AG10803 (cell line): Measurements from ENCODE around the gene AKAP8L.

ENCODE experiments used
- DNase-seq: peaks from one replicate; pipeline ENCODE4 v3.0.0; 2010; ENCODE audit warnings: low read depth
- H3K4me3 ChIP-seq: 2 replicates; pipeline ENCODE4 v1.5.1; 2011; ENCODE audit warnings: mild to moderate bottlenecking, low read length, control low read depth
- TF ChIP-seq, protein P1 (sequence below): conservative IDR thresholded peaks from 2 replicates; pipeline ENCODE4 v1.5.1; 2011; ENCODE audit warnings: mild to moderate bottlenecking, low read length, control low read depth, inconsistent platforms

The AKAP8L gene

DNA sequence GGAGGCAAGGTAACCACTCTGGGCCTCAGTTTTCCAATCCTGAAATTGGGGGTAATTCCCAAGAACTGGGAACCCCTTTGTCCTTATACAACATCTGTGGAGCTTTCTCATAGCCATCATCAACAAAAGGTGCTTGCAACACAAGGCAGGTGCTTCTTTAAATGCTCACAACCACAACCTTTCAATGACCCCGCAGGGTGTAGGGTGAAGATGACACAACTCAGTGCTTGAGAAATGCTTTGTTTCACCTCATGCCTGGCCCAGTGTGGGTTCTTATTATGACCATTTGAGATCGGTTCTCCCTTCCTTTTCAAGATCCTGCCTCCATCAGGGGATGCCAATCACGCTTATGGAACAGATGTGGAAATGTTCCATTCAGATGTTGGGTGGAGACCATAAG, 22.5 kb upstream of the AKAP8L start:
- TF ChIP-seq, protein P1, sequence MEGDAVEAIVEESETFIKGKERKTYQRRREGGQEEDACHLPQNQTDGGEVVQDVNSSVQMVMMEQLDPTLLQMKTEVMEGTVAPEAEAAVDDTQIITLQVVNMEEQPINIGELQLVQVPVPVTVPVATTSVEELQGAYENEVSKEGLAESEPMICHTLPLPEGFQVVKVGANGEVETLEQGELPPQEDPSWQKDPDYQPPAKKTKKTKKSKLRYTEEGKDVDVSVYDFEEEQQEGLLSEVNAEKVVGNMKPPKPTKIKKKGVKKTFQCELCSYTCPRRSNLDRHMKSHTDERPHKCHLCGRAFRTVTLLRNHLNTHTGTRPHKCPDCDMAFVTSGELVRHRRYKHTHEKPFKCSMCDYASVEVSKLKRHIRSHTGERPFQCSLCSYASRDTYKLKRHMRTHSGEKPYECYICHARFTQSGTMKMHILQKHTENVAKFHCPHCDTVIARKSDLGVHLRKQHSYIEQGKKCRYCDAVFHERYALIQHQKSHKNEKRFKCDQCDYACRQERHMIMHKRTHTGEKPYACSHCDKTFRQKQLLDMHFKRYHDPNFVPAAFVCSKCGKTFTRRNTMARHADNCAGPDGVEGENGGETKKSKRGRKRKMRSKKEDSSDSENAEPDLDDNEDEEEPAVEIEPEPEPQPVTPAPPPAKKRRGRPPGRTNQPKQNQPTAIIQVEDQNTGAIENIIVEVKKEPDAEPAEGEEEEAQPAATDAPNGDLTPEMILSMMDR: no peak
- DNase-seq: no peak
- no peak overlapping the region for H3K4me3 ChIP-seq

- DNase-seq: no peak
- H3K4me3 ChIP-seq: no peak overlapping the region
- TF ChIP-seq, protein P1: no peak
These were observed 21.2 kb upstream of the AKAP8L start for GRCh38 chr19:15439821-15440641.

GRCh38 chr19:15439078-15439799, 20.5 kb upstream of the AKAP8L start:
- TF ChIP-seq, protein P1: no peak
- no peak for DNase-seq
- no peak overlapping the region for H3K4me3 ChIP-seq

DNA sequence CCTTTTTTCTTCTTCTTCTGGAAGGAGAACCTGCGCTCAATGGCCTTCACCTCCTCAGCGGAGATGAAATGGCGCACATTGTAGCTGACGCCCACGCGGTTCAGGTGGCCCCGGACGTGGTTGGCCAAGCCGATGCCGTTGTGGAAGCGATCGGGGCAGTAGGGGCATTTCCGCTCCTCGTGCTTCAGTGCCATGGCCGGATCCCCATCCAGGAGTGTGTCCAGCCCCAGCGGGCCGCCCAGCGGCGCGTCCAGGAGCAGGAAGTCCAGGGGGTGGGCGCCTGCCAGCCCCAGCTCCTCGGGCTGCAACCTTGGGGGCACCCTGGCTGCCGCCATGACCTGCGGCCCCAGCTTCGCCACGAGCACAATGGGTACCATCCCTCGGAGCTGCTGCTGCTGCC, 19.8 kb upstream of the AKAP8L start:
- no peak overlapping the region for H3K4me3 ChIP-seq
- DNase-seq: no peak
- TF ChIP-seq, protein P1: no peak

DNA sequence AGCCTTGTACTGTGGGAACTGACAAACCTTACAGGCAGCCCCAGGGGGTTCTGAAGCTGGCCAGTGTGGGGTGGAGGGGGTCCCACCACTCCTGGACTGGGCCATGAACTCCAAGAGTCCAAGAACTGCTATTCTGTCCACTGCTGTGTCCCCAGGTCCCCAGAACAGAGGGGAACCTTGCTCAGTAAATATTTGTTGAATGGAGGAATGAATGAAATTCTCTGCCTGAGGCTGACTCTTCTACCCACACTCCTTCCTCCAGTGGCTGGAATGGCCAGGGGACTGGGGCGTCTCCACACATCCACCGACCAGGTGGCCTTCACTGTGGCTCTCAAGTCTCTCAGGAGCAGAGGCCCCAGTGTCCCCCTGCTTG, 19.3 kb upstream of the AKAP8L start:
- no peak for DNase-seq
- TF ChIP-seq, protein P1: no peak
- no peak overlapping the region for H3K4me3 ChIP-seq

- TF ChIP-seq, protein P1: peak; percentile 63
- DNase-seq: peak; percentile 73
These were observed 18.8 kb upstream of the AKAP8L start for GRCh38 chr19:15437355-15438123.

More at GRCh38 chr19:15437355-15438123, 18.8 kb upstream of the AKAP8L start:
- no peak overlapping the region for H3K4me3 ChIP-seq
